ENCODE data around the gene ZRANB1. TPM values are rescaled to one million over a fixed set of nuclear protein-coding genes. Genes with fewer than 3 reads are reported as not detected.

ZRANB1 gene
- total and polyA plus RNA-seq, 2 of the 13 experiments (the other 11 are each of a cell fraction or from before 2014, with no cell fraction given), result 10.3 to 19.6 TPM

DNA sequence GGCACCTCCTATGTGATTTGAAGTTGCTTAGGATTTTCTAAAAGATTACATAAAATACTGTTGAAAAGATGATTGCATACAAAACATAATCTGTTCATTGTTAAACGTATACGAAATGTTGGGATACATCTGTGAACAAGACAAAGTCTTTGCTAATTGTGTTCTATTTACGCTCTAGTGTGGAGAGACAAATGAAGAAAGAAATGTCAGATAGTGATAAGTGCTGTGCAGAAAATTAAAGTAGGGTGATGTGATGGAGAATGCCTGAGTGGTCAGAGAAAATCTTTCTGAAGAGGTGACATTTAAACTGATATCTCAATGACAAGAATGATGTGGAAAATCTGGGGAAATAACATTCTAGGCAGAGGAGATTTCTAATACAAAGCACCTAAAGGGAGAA, 13.4 kb upstream of the ZRANB1 start (continued):
- TF ChIP-seq, protein P1, sequence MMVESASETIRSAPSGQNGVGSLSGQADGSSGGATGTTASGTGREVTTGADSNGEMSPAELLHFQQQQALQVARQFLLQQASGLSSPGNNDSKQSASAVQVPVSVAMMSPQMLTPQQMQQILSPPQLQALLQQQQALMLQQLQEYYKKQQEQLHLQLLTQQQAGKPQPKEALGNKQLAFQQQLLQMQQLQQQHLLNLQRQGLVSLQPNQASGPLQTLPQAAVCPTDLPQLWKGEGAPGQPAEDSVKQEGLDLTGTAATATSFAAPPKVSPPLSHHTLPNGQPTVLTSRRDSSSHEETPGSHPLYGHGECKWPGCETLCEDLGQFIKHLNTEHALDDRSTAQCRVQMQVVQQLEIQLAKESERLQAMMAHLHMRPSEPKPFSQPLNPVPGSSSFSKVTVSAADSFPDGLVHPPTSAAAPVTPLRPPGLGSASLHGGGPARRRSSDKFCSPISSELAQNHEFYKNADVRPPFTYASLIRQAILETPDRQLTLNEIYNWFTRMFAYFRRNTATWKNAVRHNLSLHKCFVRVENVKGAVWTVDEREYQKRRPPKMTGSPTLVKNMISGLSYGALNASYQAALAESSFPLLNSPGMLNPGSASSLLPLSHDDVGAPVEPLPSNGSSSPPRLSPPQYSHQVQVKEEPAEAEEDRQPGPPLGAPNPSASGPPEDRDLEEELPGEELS (CRISPR knock-in tag; IDR thresholded peaks at IDR 0.05), result no peak
- TF ChIP-seq ZNF550 (CRISPR knock-in tag; IDR thresholded peaks at IDR 0.05; ENCODE audit: borderline replicate concordance), result no peak
- TF ChIP-seq, protein P2, sequence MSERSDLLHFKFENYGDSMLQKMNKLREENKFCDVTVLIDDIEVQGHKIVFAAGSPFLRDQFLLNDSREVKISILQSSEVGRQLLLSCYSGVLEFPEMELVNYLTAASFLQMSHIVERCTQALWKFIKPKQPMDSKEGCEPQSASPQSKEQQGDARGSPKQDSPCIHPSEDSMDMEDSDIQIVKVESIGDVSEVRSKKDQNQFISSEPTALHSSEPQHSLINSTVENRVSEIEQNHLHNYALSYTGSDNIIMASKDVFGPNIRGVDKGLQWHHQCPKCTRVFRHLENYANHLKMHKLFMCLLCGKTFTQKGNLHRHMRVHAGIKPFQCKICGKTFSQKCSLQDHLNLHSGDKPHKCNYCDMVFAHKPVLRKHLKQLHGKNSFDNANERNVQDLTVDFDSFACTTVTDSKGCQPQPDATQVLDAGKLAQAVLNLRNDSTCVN (CRISPR knock-in tag; IDR thresholded peaks at IDR 0.05; ENCODE audit: borderline replicate concordance), result no peak
- TF ChIP-seq ELF3 (CRISPR knock-in tag; IDR thresholded peaks at IDR 0.05), result no peak
- TF ChIP-seq, protein P3, sequence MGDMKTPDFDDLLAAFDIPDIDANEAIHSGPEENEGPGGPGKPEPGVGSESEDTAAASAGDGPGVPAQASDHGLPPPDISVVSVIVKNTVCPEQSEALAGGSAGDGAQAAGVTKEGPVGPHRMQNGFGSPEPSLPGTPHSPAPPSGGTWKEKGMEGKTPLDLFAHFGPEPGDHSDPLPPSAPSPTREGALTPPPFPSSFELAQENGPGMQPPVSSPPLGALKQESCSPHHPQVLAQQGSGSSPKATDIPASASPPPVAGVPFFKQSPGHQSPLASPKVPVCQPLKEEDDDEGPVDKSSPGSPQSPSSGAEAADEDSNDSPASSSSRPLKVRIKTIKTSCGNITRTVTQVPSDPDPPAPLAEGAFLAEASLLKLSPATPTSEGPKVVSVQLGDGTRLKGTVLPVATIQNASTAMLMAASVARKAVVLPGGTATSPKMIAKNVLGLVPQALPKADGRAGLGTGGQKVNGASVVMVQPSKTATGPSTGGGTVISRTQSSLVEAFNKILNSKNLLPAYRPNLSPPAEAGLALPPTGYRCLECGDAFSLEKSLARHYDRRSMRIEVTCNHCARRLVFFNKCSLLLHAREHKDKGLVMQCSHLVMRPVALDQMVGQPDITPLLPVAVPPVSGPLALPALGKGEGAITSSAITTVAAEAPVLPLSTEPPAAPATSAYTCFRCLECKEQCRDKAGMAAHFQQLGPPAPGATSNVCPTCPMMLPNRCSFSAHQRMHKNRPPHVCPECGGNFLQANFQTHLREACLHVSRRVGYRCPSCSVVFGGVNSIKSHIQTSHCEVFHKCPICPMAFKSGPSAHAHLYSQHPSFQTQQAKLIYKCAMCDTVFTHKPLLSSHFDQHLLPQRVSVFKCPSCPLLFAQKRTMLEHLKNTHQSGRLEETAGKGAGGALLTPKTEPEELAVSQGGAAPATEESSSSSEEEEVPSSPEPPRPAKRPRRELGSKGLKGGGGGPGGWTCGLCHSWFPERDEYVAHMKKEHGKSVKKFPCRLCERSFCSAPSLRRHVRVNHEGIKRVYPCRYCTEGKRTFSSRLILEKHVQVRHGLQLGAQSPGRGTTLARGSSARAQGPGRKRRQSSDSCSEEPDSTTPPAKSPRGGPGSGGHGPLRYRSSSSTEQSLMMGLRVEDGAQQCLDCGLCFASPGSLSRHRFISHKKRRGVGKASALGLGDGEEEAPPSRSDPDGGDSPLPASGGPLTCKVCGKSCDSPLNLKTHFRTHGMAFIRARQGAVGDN (CRISPR knock-in tag; IDR thresholded peaks at IDR 0.05), result no peak
- TF ChIP-seq, protein P4, sequence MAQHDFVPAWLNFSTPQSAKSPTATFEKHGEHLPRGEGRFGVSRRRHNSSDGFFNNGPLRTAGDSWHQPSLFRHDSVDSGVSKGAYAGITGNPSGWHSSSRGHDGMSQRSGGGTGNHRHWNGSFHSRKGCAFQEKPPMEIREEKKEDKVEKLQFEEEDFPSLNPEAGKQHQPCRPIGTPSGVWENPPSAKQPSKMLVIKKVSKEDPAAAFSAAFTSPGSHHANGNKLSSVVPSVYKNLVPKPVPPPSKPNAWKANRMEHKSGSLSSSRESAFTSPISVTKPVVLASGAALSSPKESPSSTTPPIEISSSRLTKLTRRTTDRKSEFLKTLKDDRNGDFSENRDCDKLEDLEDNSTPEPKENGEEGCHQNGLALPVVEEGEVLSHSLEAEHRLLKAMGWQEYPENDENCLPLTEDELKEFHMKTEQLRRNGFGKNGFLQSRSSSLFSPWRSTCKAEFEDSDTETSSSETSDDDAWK (CRISPR knock-in tag; IDR thresholded peaks at IDR 0.05), result no peak
- TF ChIP-seq, protein P5, sequence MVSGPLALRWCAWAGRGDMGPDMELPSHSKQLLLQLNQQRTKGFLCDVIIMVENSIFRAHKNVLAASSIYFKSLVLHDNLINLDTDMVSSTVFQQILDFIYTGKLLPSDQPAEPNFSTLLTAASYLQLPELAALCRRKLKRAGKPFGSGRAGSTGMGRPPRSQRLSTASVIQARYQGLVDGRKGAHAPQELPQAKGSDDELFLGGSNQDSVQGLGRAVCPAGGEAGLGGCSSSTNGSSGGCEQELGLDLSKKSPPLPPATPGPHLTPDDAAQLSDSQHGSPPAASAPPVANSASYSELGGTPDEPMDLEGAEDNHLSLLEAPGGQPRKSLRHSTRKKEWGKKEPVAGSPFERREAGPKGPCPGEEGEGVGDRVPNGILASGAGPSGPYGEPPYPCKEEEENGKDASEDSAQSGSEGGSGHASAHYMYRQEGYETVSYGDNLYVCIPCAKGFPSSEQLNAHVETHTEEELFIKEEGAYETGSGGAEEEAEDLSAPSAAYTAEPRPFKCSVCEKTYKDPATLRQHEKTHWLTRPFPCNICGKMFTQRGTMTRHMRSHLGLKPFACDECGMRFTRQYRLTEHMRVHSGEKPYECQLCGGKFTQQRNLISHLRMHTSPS (CRISPR knock-in tag; IDR thresholded peaks at IDR 0.05; ENCODE audit: low read depth), result no peak
- no peak for TF ChIP-seq ZNF839 (CRISPR knock-in tag; IDR thresholded peaks at IDR 0.05; ENCODE audit: borderline replicate concordance)
- TF ChIP-seq ZBTB1 (CRISPR knock-in tag; IDR thresholded peaks at IDR 0.05; ENCODE audit: borderline replicate concordance), result no peak

Measured in HepG2 (cell line).